Osteocyte (in vitro differentiated cells): ENCODE measurements around the gene ITIH2. TPM values are rescaled to one million over a fixed set of nuclear protein-coding genes. Genes with fewer than 3 reads are reported as not detected.
A peak's percentile ranks its signal among the peaks of the same experiment; 100 is the strongest.

Experiments
- DNase-seq: peaks from one replicate; pipeline ENCODE4 v3.0.0; 2021; ENCODE audit warnings: mixed read lengths; ENCODE audit not compliant: unreplicated experiment; ENCODE audit errors: extremely low spot score
- H3K27ac Mint-ChIP-seq: one replicate; pipeline ENCODE4 v1.8.0; 2021; ENCODE audit warnings: mild to moderate bottlenecking, mixed read lengths; ENCODE audit not compliant: unreplicated experiment
- H3K27me3 Mint-ChIP-seq: one replicate; pipeline ENCODE4 v1.8.0; 2021; ENCODE audit warnings: mixed read lengths; ENCODE audit not compliant: unreplicated experiment
- H3K36me3 Mint-ChIP-seq: one replicate; pipeline ENCODE4 v1.8.0; 2021; ENCODE audit warnings: mixed read lengths; ENCODE audit not compliant: unreplicated experiment
- H3K4me1 Mint-ChIP-seq: one replicate; pipeline ENCODE4 v1.8.0; 2021; ENCODE audit warnings: mixed read lengths; ENCODE audit not compliant: unreplicated experiment
- H3K4me3 Mint-ChIP-seq: one replicate; pipeline ENCODE4 v1.8.0; 2021; ENCODE audit warnings: mild to moderate bottlenecking, moderate library complexity, mixed read lengths; ENCODE audit not compliant: unreplicated experiment
- H3K9me3 Mint-ChIP-seq: one replicate; pipeline ENCODE4 v1.8.0; 2021; ENCODE audit warnings: mixed read lengths; ENCODE audit not compliant: unreplicated experiment
- CTCF ChIP-seq: fragments of 200-600 bp; sonication (generic); IDR thresholded peaks from 2 replicates; pipeline ENCODE4 v1.5.0; 2021; ENCODE audit warnings: antibody characterized with exemption, mild to moderate bottlenecking, moderate library complexity
- total RNA-seq: library from RNA; stranded (reverse); gene quantifications from 2 replicates; pipeline ENCODE4 v1.2.1, GENCODE V29; 2021

The ITIH2 gene
- total RNA-seq, 1 donor from 2014 or later = not detected

- Mint-ChIP-seq H3K27ac (no peak overlapping the region), H3K36me3 (peaks cover 7% of the 10 kb centered on the region), H3K9me3 (no peaks in the 10 kb centered on the region), H3K4me1 (peaks cover 35% of the 10 kb centered on the region), H3K4me3 (no peak overlapping the region), H3K27me3 (no peaks in the 10 kb centered on the region)
- no peak for TF ChIP-seq CTCF
- no peak for DNase-seq
Observed at GRCh38 chr10:7786430-7786829, 83.3 kb downstream of the ITIH2 start.

GRCh38 chr10:7787150-7787856, 84.2 kb downstream of the ITIH2 start:
- Mint-ChIP-seq H3K4me3 (no peak overlapping the region), H3K36me3 (peaks cover 7% of the 10 kb centered on the region), H3K9me3 (no peaks in the 10 kb centered on the region), H3K27me3 (no peaks in the 10 kb centered on the region), H3K27ac (no peak overlapping the region), H3K4me1 (peaks cover 43% of the 10 kb centered on the region)
- no peak for TF ChIP-seq CTCF
- no peak for DNase-seq

- Mint-ChIP-seq H3K9me3 (no peaks in the 10 kb centered on the region), H3K27me3 (no peaks in the 10 kb centered on the region), H3K4me3 (no peak within 1 kb of the TSS), H3K4me1 (peaks cover 51% of the 10 kb centered on the region), H3K36me3 (peaks cover 5% of the 10 kb centered on the region), H3K27ac (no peak within 1 kb of the TSS)
- DNase-seq = peak; percentile 99
- TF ChIP-seq CTCF = no peak
Observed at GRCh38 chr10:7787857-7788638, 84.9 kb downstream of the ITIH2 start, which contains the start of the genes ATP5F1C and KIN. Gene ATP5F1C (plus strand): TSS chr10:7788177. CDS start chr10:7788208, 31 bp downstream. Gene KIN (minus strand): TSS chr10:7787993. CDS start chr10:7787933, 60 bp downstream.

GRCh38 chr10:7788639-7789286, 85.6 kb downstream of the ITIH2 start:
- no peak overlapping the region for H3K4me3 Mint-ChIP-seq
- no peak for DNase-seq

More at GRCh38 chr10:7788639-7789286, 85.6 kb downstream of the ITIH2 start:
- no peak overlapping the region for H3K27ac Mint-ChIP-seq
- no peak for TF ChIP-seq CTCF
- H3K27me3 Mint-ChIP-seq = no peaks in the 10 kb centered on the region
- peaks cover 56% of the 10 kb centered on the region for H3K4me1 Mint-ChIP-seq
- H3K9me3 Mint-ChIP-seq = no peaks in the 10 kb centered on the region
- peaks cover 8% of the 10 kb centered on the region for H3K36me3 Mint-ChIP-seq
